Measurements from ENCODE around the gene CARM1. TPM values are rescaled to one million over a fixed set of nuclear protein-coding genes. Genes with fewer than 3 reads are reported as not detected.

The CARM1 gene
- polyA plus RNA-seq, 12 donors, result 47.1 to 84.2 (median 54.9) TPM; not detected in 1

- DNase-seq, result no peak
These were observed 25.6 kb downstream of the CARM1 start for GRCh38 chr19:10896851-10897526.

GRCh38 chr19:10898633-10899032, 27.3 kb downstream of the CARM1 start:
- no peak for DNase-seq

- DNase-seq, result no peak
These were observed 27.8 kb downstream of the CARM1 start for GRCh38 chr19:10899151-10899653.

- DNase-seq, result no peak
These were observed 36.6 kb downstream of the CARM1 start for GRCh38 chr19:10907925-10908324.

GRCh38 chr19:10908380-10908960, 37.1 kb downstream of the CARM1 start:
- no peak for DNase-seq

- DNase-seq, result no peak
These were observed 40.4 kb downstream of the CARM1 start for GRCh38 chr19:10911579-10912363.

GRCh38 chr19:10912619-10913018, 41.3 kb downstream of the CARM1 start:
- DNase-seq, result no peak

- no peak for DNase-seq
These were observed 42.5 kb downstream of the CARM1 start for GRCh38 chr19:10913716-10914340.

GRCh38 chr19:10915130-10916091, 44.1 kb downstream of the CARM1 start:
- no peak for DNase-seq

- DNase-seq, result no peak
These were observed 45.2 kb downstream of the CARM1 start for GRCh38 chr19:10916602-10917001.

GRCh38 chr19:10918359-10918758, 47.0 kb downstream of the CARM1 start:
- DNase-seq, result no peak

- DNase-seq, result no peak
These were observed 48.3 kb downstream of the CARM1 start for GRCh38 chr19:10919352-10920287.

GRCh38 chr19:10920288-10920655, 48.9 kb downstream of the CARM1 start:
- DNase-seq, result no peak

GRCh38 chr19:10920781-10921180, 49.4 kb downstream of the CARM1 start:
- no peak for DNase-seq

- DNase-seq, result no peak
These were observed 50.0 kb downstream of the CARM1 start for GRCh38 chr19:10921199-10921909.

GRCh38 chr19:10921910-10922637, 50.7 kb downstream of the CARM1 start:
- DNase-seq, result no peak

GRCh38 chr19:10922638-10923014, 51.3 kb downstream of the CARM1 start:
- no peak for DNase-seq

GRCh38 chr19:10923260-10924112, 52.1 kb downstream of the CARM1 start:
- DNase-seq, result no peak
